ENCODE measurements around the gene NPRL2. TPM values are rescaled to one million over a fixed set of nuclear protein-coding genes. Genes with fewer than 3 reads are reported as not detected.

The NPRL2 gene
- 11.0 TPM for total RNA-seq

- ATAC-seq = peak; percentile 89
Measured at GRCh38 chr3:50350527-50351322, at the start of gene NPRL2, which contains the start of gene CYB561D2. Gene NPRL2, minus strand, starts transcription at chr3:50350775. Its CDS starts 123 bp downstream, at chr3:50350652. Gene CYB561D2, plus strand, starts transcription at chr3:50350862. Its CDS starts 572 bp downstream, at chr3:50351434.

GRCh38 chr3:50396502-50396901 lies 45.9 kb upstream of the NPRL2 start:
- peak; percentile 91 for ATAC-seq

DNA sequence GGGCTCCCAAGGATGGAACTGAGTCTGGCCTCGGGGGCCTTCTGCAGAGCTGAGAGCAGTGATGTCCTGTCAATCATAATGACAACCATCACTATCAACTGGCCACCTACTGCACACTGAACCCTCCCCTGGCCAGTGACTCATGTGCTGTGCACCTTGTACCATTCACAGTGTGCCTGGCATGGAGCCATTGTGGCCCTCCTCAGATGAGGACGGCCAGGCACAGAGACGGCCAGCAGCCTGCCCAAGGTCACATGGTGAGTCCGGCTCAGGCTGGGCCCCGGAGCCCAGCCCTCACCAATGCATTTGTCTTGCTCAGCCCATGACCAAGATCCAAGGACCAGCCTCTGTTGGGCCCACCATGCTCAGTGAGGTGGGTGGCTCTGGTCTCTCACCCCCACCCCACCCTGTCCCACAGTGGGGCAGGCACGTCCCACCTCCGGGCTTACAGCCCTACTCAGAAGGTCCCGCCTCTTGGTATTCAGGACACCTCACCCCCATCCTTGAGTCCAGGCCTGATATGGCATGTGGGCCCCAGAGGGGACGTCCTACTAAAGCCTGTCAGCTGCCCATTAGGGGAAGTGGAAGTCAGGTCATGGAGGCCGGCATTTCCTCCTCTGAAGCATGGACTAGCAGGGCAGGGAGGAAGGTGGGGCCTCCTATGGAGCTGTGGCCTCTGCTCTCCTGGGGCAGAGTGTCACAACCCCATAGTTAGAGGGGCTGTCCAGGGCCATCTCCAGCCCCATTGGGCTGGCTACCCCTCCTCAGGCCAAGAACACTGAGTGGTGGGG lies 44.7 kb upstream of the NPRL2 start:
- no peak for ATAC-seq

- no peak for ATAC-seq
Measured at GRCh38 chr3:50393061-50393460, 42.5 kb upstream of the NPRL2 start.

- no peak for ATAC-seq
Measured at GRCh38 chr3:50392101-50392715, 41.6 kb upstream of the NPRL2 start.

DNA sequence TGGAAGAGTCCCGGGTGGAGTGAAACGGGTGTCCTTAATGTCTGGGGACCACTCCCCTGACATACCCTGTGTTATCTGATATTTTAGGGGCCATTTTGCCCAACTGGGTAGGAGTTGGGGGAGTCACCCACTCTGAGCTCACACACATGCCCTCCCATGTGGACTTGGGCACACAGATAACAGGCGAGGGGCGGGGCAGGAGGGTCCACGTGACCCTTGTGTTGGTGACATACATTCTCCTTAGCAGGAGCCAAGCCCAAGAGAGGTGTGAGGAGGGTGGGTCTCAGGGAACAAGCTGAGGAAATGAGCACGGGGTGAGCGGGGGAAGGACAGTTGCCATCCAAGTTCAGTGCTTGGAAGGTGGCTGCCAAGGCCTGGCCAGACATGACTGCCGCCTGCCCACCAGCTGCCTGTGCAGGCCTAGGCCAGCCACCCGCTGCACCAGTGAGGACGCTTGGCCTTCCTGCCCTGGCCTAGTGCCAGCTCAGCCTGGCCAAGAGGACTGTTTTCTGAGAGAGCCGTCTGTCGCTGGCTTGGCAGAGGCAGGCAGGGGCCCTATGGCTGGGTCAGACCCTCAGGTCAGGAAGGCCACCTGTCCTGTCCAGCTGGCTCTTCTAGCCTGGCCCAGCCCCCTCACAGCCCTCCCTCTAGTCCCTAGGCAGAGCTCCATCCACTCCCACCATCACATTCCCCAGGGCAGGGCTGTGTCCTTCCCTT lies 40.1 kb upstream of the NPRL2 start:
- peak; percentile 30 for ATAC-seq

GRCh38 chr3:50389414-50389767 lies 38.8 kb upstream of the NPRL2 start:
- no peak for ATAC-seq

DNA sequence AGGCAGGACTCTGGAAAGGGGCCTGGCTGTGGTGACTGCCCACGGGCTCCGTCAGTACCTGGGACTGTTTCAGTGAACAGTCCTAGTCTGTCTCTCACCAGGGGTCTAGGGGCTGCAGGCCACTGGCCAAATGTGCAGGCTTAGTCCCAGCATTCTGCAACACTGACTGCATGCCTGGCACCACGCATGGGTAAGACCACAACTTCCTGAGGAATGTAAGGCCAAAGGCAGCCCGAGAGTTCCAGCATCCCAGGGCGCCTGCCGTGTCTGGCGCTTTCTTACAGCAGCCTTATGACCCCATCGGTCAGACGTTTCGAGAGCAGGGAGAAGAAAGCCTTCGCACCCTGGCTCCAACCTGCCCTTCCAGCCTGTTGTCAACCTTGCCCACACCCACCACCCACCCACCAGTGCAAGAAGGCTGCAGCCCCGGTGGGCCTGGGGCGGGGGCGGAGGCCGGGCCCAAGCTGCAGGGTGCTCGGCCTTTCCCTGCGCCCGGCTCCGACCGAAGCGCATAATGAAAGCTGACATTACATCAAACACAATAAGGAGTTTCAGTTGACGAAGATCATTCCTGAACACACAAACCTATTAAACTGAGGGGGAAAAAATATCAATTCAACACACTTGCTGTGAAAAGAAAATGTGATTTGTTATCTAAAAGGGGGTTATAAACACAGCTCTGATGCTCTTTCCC lies 38.3 kb upstream of the NPRL2 start:
- no peak for ATAC-seq

- peak; percentile 8 for ATAC-seq
Measured at GRCh38 chr3:50388016-50388719, 37.6 kb upstream of the NPRL2 start.

GRCh38 chr3:50385754-50386153 lies 35.2 kb upstream of the NPRL2 start:
- ATAC-seq = no peak

DNA sequence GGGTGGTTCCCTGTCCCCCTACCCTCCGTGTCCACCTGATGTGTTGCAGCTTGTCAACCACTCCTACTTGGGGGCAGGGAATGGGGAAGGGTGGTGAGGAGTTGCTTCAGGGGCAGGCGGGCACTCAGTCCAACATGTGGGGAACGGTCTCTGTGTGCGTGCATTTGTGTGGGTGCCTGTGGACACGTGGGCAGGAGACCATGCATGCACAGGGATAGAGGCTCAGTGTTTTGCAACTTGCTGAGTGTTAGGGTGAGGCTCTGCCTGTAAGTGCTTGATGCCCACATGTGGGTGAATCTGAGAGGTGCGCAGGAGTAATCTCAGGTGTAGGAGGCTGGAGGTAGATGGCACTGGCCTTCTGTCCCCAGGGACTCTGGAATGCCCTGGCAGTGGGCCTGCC lies 33.2 kb upstream of the NPRL2 start:
- peak; percentile 23 for ATAC-seq

DNA sequence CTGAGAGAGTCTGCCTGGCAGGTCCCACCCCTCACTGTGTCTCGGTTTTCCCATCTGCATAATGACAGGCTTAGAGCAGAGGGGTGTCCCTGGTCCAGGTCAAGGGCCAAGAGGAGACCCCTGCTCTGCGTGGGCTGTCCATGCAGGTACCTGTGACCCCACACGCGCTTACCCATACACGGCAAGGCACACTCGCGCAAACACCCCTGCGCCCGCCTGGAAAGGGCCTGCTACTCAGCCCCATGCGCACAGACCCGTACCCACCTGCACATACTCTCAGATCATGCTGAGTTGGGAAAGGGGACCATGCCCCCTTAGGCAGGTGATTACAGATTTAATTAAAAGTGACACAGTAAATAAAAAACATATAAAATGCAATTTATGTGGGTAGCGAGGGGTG lies 32.1 kb upstream of the NPRL2 start:
- no peak for ATAC-seq

- ATAC-seq = no peak
Measured at GRCh38 chr3:50381383-50381782, 30.8 kb upstream of the NPRL2 start.

DNA sequence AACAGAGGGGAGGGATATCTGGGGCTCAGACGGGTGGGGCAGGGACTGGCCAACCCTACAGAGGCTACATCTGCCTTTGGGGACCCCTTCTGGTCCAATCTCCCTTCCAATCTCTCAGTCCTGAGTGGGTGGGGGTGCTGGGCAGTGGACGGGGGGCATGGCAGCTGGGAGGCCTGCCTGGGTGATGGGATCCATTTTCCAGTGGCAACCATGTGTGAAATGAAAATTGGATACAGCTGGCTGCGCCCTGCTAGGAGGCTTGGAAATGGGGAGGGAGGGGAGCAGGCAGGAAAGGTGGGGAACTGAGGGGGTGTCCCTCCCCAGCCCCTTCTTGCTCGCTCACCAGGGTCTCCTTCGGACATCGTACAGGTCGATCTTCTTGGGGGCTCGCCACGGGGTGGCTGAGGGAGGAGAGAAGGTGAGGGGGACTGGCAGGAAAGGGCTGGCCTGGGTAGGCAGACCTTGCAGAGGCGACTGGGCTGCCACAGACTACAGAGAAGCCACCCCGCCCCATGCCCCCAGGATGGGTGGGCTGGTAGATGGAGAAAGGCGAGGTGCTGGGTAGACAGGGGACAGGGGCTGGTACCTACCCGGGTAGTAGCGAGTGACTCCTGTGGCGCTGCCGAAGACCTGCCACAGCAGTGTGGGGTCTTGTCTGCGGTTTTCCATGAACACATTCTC lies 30.0 kb upstream of the NPRL2 start:
- ATAC-seq = no peak

DNA sequence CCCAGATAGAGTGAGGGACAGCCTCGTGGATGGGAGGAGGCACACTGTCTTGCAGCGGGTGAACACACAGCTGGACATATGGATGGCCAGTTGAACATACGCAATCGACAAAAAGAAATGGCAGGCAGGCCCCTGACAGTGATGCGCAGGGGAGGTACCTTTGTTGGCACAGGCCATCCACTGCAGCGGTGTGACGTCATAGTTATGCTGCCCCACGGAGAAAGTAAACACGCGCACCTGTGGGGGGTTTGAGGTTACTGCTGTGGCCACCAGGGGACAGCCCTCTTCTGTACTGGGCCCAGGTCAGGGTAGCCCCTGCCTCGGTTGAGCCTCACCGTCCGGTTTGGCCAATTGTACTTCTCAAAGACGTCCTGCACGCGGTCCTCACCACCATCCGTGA lies 28.2 kb upstream of the NPRL2 start:
- no peak for ATAC-seq

DNA sequence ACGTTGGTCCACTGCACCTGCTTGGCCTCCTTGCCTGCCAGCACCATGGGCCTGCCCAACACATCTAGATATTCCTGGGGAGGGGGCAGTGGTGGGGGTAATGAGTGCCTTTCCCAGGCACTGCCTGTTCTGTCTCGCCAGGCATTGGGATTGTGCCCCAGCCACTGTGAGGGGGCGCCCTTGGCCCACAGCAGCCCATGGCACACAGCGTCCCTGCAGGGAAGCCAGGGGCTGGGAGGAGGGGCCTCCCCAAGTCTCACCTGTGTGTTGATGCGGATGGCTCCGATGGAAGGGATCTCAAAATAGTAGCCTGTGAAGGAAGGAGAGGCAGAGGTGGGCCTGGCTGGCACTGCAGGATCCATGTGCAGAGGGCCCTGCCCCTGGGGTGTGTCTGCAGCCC lies 27.4 kb upstream of the NPRL2 start:
- no peak for ATAC-seq

- ATAC-seq = no peak
Measured at GRCh38 chr3:50375258-50375931, 24.8 kb upstream of the NPRL2 start.

GRCh38 chr3:50374363-50375257 lies 24.0 kb upstream of the NPRL2 start:
- ATAC-seq = no peak
